SK-N-SH treated with all-trans-retinoic acid at 6 μM for 48 hours (cell line): ENCODE results near the gene TNFRSF21.

ENCODE experiments used
- ATAC-seq: fragments of 200-7000 bp; cut with Tn5 transposase; 3 replicates; pipeline ENCODE4 v1.9.1; 2020; ENCODE audit warnings: mild to moderate bottlenecking, moderate library complexity
- ARNTL ChIP-seq: fragments of 450-650 bp; formaldehyde crosslinking; IDR thresholded peaks from 2 replicates; pipeline ENCODE4 v1.5.0; 2020; ENCODE audit warnings: low read depth, mild to moderate bottlenecking, moderate library complexity, borderline replicate concordance
- BACH2 ChIP-seq: fragments of 250-450 bp; sonication (Bioruptor Pico); IDR thresholded peaks from 2 replicates; pipeline ENCODE4 v1.9.0; 2021; ENCODE audit warnings: mild to moderate bottlenecking, borderline replicate concordance
- CSDC2 ChIP-seq: fragments of 250-450 bp; sonication (Bioruptor Pico); IDR thresholded peaks from 2 replicates; pipeline ENCODE4 v1.5.0; 2020; ENCODE audit warnings: mild to moderate bottlenecking, moderate library complexity
- CSRNP3 ChIP-seq: fragments of 250-450 bp; sonication (Bioruptor Pico); IDR thresholded peaks from 2 replicates; pipeline ENCODE4 v1.5.1; 2021; ENCODE audit warnings: mild to moderate bottlenecking, moderate library complexity
- ESRRG ChIP-seq: fragments of 250-450 bp; sonication (Bioruptor Pico); IDR thresholded peaks from 2 replicates; pipeline ENCODE4 v1.6.1; 2021; ENCODE audit warnings: mild to moderate bottlenecking
- ISL1 ChIP-seq: fragments of 250-450 bp; sonication (Bioruptor Pico); IDR thresholded peaks from 2 replicates; pipeline ENCODE4 v2.1.2; 2022; ENCODE audit warnings: mild to moderate bottlenecking, moderate library complexity
- OSR1 ChIP-seq: fragments of 250-450 bp; sonication (Bioruptor Pico); IDR thresholded peaks from 2 replicates; pipeline ENCODE4 v1.8.0; 2022; ENCODE audit warnings: moderate library complexity, mild to moderate bottlenecking, inconsistent platforms
- PATZ1 ChIP-seq: fragments of 250-450 bp; sonication (Bioruptor Pico); IDR thresholded peaks from 2 replicates; pipeline ENCODE4 v1.8.0; 2020; ENCODE audit warnings: mild to moderate bottlenecking, moderate library complexity, borderline replicate concordance
- PPARA ChIP-seq: fragments of 250-450 bp; sonication (Bioruptor Pico); IDR thresholded peaks from 2 replicates; pipeline ENCODE4 v1.5.0; 2020; ENCODE audit warnings: mild to moderate bottlenecking, borderline replicate concordance
- RARB ChIP-seq: fragments of 250-450 bp; sonication (Bioruptor Pico); IDR thresholded peaks from 2 replicates; pipeline ENCODE4 v1.8.0; 2021; ENCODE audit warnings: mild to moderate bottlenecking, moderate library complexity
- SNAI2 ChIP-seq: fragments of 250-450 bp; sonication (Bioruptor Pico); IDR thresholded peaks from 2 replicates; pipeline ENCODE4 v1.5.0; 2020; ENCODE audit warnings: mild to moderate bottlenecking, moderate library complexity
- TCF4 ChIP-seq: fragments of 250-450 bp; sonication (Bioruptor Pico); IDR thresholded peaks from 2 replicates; pipeline ENCODE4 v1.8.0; 2021; ENCODE audit warnings: mild to moderate bottlenecking, moderate library complexity, borderline replicate concordance
- TOX ChIP-seq: fragments of 250-450 bp; sonication (Bioruptor Pico); IDR thresholded peaks from 2 replicates; pipeline ENCODE4 v1.8.0; 2021; ENCODE audit warnings: mild to moderate bottlenecking, moderate library complexity, borderline replicate concordance
- TSHZ2 ChIP-seq: fragments of 250-450 bp; sonication (Bioruptor Pico); IDR thresholded peaks from 2 replicates; pipeline ENCODE4 v1.5.0; 2020; ENCODE audit warnings: mild to moderate bottlenecking, moderate library complexity
- ZC3H10 ChIP-seq: fragments of 250-450 bp; sonication (Bioruptor Pico); IDR thresholded peaks from 2 replicates; pipeline ENCODE4 v1.5.1; 2021; ENCODE audit warnings: mild to moderate bottlenecking, moderate library complexity
- ZFP30 ChIP-seq: fragments of 450-650 bp; formaldehyde crosslinking; IDR thresholded peaks from 2 replicates; pipeline ENCODE4 v1.5.0; 2022; ENCODE audit warnings: mild to moderate bottlenecking, moderate library complexity
- ZNF565 ChIP-seq: fragments of 450-650 bp; formaldehyde crosslinking; conservative IDR thresholded peaks from 2 replicates; pipeline ENCODE4 v1.5.0; 2020; ENCODE audit warnings: low read depth, mild to moderate bottlenecking, moderate library complexity
- ZNF70 ChIP-seq: fragments of 450-650 bp; formaldehyde crosslinking; IDR thresholded peaks from 2 replicates; pipeline ENCODE4 v1.5.0; 2020; ENCODE audit warnings: mild to moderate bottlenecking, moderate library complexity
- ZNF8 ChIP-seq: fragments of 450-650 bp; formaldehyde crosslinking; IDR thresholded peaks from 2 replicates; pipeline ENCODE4 v1.5.0; 2020; ENCODE audit warnings: mild to moderate bottlenecking, moderate library complexity
- TF ChIP-seq, protein P1 (sequence below): fragments of 250-450 bp; sonication (Bioruptor Pico); IDR thresholded peaks from 2 replicates; pipeline ENCODE4 v1.5.1; 2020; ENCODE audit warnings: low read depth, mild to moderate bottlenecking, moderate library complexity
- TF ChIP-seq, protein P2 (sequence below): fragments of 250-450 bp; sonication (Bioruptor Pico); IDR thresholded peaks from 2 replicates; pipeline ENCODE4 v1.8.0; 2021; ENCODE audit warnings: low read depth, mild to moderate bottlenecking, moderate library complexity, borderline replicate concordance

TNFRSF21 gene

GRCh38 chr6:47292027-47292426, 17.7 kb downstream of the TNFRSF21 start:
- TF ChIP-seq TCF4 (CRISPR knock-in tag) = no peak
- no peak for TF ChIP-seq ZC3H10 (CRISPR knock-in tag)
- no peak for TF ChIP-seq CSRNP3 (CRISPR knock-in tag)
- TF ChIP-seq, protein P1, sequence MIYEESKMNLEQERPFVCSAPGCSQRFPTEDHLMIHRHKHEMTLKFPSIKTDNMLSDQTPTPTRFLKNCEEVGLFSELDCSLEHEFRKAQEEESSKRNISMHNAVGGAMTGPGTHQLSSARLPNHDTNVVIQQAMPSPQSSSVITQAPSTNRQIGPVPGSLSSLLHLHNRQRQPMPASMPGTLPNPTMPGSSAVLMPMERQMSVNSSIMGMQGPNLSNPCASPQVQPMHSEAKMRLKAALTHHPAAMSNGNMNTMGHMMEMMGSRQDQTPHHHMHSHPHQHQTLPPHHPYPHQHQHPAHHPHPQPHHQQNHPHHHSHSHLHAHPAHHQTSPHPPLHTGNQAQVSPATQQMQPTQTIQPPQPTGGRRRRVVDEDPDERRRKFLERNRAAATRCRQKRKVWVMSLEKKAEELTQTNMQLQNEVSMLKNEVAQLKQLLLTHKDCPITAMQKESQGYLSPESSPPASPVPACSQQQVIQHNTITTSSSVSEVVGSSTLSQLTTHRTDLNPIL = no peak
- no peak for TF ChIP-seq BACH2 (CRISPR knock-in tag)
- TF ChIP-seq ZNF70 (CRISPR knock-in tag) = no peak
- no peak for TF ChIP-seq OSR1 (CRISPR knock-in tag)
- TF ChIP-seq TSHZ2 (CRISPR knock-in tag) = no peak
- no peak for TF ChIP-seq CSDC2 (CRISPR knock-in tag)
- TF ChIP-seq, protein P2, sequence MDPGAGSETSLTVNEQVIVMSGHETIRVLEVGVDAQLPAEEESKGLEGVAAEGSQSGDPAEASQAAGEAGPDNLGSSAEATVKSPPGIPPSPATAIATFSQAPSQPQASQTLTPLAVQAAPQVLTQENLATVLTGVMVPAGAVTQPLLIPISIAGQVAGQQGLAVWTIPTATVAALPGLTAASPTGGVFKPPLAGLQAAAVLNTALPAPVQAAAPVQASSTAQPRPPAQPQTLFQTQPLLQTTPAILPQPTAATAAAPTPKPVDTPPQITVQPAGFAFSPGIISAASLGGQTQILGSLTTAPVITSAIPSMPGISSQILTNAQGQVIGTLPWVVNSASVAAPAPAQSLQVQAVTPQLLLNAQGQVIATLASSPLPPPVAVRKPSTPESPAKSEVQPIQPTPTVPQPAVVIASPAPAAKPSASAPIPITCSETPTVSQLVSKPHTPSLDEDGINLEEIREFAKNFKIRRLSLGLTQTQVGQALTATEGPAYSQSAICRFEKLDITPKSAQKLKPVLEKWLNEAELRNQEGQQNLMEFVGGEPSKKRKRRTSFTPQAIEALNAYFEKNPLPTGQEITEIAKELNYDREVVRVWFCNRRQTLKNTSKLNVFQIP (CRISPR knock-in tag) = no peak
- TF ChIP-seq ESRRG (CRISPR knock-in tag) = no peak
- no peak for TF ChIP-seq ZFP30
- TF ChIP-seq PATZ1 = no peak
- TF ChIP-seq ISL1 = no peak
- no peak for TF ChIP-seq ZNF565 (CRISPR knock-in tag)
- TF ChIP-seq, all 23 proteins: peak for 0

DNA sequence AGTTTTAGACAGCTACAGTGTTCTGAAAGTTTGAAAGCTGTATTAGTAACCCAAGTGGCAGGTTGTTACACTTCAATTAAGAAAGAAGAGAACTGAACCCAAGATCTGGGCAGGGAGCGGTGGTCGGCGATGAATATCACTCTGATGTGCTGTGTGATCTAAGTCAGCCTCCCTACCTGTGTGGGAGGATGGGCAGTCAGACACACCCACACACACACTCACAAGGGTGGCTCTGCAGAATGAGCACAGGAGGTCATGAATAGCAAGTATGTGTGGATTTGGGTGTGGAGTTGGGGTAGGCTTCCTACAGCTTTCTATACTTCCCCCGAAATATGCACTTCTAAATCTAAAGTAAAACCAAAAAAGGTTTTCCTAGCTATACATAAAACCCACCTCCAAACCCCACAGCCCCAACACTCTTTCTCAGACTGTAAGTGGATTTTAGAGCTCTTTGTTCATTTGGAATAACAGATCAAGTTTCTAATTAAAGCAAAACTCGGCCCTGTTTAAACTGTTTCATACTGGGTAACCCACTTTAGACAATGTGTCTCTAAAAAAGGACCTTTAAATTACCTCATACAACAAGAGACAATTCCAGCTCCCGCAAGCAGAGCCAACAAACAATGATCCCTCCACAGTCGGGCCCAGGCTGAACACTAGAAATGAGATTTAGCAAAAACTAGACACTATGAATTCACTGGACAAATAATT, 19.4 kb downstream of the TNFRSF21 start:
- ATAC-seq = no peak
- TF ChIP-seq CSDC2 (CRISPR knock-in tag) = no peak
- no peak for TF ChIP-seq TOX
- no peak for TF ChIP-seq ZNF8
- TF ChIP-seq SNAI2 (CRISPR knock-in tag) = no peak
- no peak for TF ChIP-seq CSRNP3 (CRISPR knock-in tag)
- TF ChIP-seq ZFP30 = no peak
- no peak for TF ChIP-seq RARB
- TF ChIP-seq TSHZ2 (CRISPR knock-in tag) = no peak
- TF ChIP-seq, protein P1 = no peak
- TF ChIP-seq PATZ1 = no peak
- no peak for TF ChIP-seq OSR1 (CRISPR knock-in tag)
- no peak for TF ChIP-seq PPARA
- TF ChIP-seq ESRRG (CRISPR knock-in tag) = no peak
- TF ChIP-seq ARNTL (CRISPR knock-in tag) = no peak
- no peak for TF ChIP-seq BACH2 (CRISPR knock-in tag)
- TF ChIP-seq ISL1 = no peak

More at GRCh38 chr6:47292027-47292426, 17.7 kb downstream of the TNFRSF21 start:
- no peak for ATAC-seq
